Ovary (tissue), 9 donors: ENCODE measurements around the gene STOML1. TPM values are rescaled to one million over a fixed set of nuclear protein-coding genes. Genes with fewer than 3 reads are reported as not detected.
A peak's percentile ranks its signal among the peaks of the same experiment; 100 is the strongest.

Experiments
- DNase-seq, 5 donors: peaks; one replicate each; pipeline ENCODE4 v3.0.0-alpha.2; 2019 to 2020
- H3K27ac ChIP-seq, 2 donors: fragments of 200-600 bp; one replicate each; pipeline versions ENCODE4 v1.5.1 to v1.8.0; 2019 to 2022
- H3K27me3 ChIP-seq: fragments of 200-600 bp; one replicate; pipeline ENCODE4 v1.8.0; 2022
- H3K36me3 ChIP-seq: fragments of 200-600 bp; sonication (generic); one replicate; pipeline ENCODE4 v1.5.1; 2019
- H3K4me1 ChIP-seq: one replicate; pipeline ENCODE4 v1.8.1; 2013; ENCODE audit warnings: mild to moderate bottlenecking, moderate library complexity; ENCODE audit not compliant: insufficient read depth
- H3K4me3 ChIP-seq: fragments of 200-600 bp; sonication (generic); one replicate; pipeline ENCODE4 v1.5.1; 2017
- H3K9me3 ChIP-seq, 2 donors: fragments of 200-600 bp in 1 of 2; sonication (generic) in 1 of 2; one replicate each; pipeline versions ENCODE4 v1.5.1 to v1.8.1; 2013 to 2019; ENCODE audit warnings: mild to moderate bottlenecking in 1 of 2, moderate library complexity in 1 of 2
- CTCF ChIP-seq, 3 donors: fragments of 450-650 bp in 2 of 3; fragments of 200-600 bp in 1 of 3; IDR thresholded peaks; one replicate each; pipeline versions ENCODE4 v1.5.1 to v1.8.0; 2016 to 2022; ENCODE audit warnings: antibody characterized with exemption in 3 of 3, mild to moderate bottlenecking in 1 of 3
- EP300 ChIP-seq: sonication (generic); formaldehyde crosslinking; IDR thresholded peaks from one replicate; pipeline ENCODE4 v1.6.1; 2017; ENCODE audit warnings: antibody characterized with exemption
- POLR2A ChIP-seq: fragments of 450-650 bp; IDR thresholded peaks from one replicate; pipeline ENCODE4 v1.6.1; 2017; ENCODE audit warnings: antibody characterized with exemption, mild to moderate bottlenecking, moderate library complexity
- WGBS, 3 donors: extraction: QIAGEN DNeasy Blood & Tissue Kit in 1 of 3; methylation state at CpG; one replicate each; pipeline versions ENCODE4 v1.1.5 to v1.1.7; 2013 to 2017; 5-methylcytosine and 5-hydroxymethylcytosine counted together
- intact Hi-C, 4 donors: fragments of 100-400 bp; cut with DNase I; formaldehyde crosslinking; loops; one replicate each; pipeline versions ENCODE4 v1.11.0 to v1.15.1; 2022 to 2023
- polyA plus RNA-seq, 2 donors: library from polyadenylated mRNA; stranded (reverse); fragments of 200-250 nt in 1 of 2; fragments of 350-450 nt in 1 of 2; fragmentation: Illumina TruSeq in 1 of 2; extraction: RNeasy Lipid Tissue Mini Kit (QIAGEN cat#74804) in 1 of 2; gene quantifications; one replicate each; pipeline ENCODE4 v1.2.3, GENCODE V29; 2013 to 2014
- total RNA-seq, 7 donors: library from RNA; depleted of rRNA in 2 of 7; stranded (reverse); fragments of >200 nt in 2 of 7; fragmentation: NEBNext Ultra II Directional in 3 of 7; extraction: Animal tissue kit (Norgen Biotek cat#: 25700) in 3 of 7; gene quantifications; one replicate each; pipeline versions ENCODE4 v1.1.0 to v1.2.4, GENCODE V29; 2016 to 2023
- donor health status: DM: no; HTN: no; CAD: no; lungs with moderate emphysema.
- donor health status: DM: no; HTN: no; CAD: no.
- donor health status: Bipolar disorder and iron deficiency.
- donor health status: DM: yes; HTN: yes; CAD: no.
- donor health status: DM: no; HTN: no; CAD: no.
- donor health status: DM: yes; HTN: yes; CAD: no.

STOML1 gene
- total and polyA plus RNA-seq, 9 donors: 2.1 to 22.9 (median 12.1) TPM

GRCh38 chr15:73985101-73985873 lies 6.8 kb downstream of the STOML1 start:
- WGBS, 3 donors: 72 to 76% (median 74%) methylated on average over 13 of the region's 13 CpGs
- TF ChIP-seq CTCF (IDR thresholded peaks at IDR 0.05): no peak
- TF ChIP-seq EP300: no peak
- no peak for TF ChIP-seq POLR2A
- no peaks in the 10 kb centered on the region for H3K9me3 ChIP-seq
- no peak overlapping the region for H3K27ac ChIP-seq
- peaks cover 11% of the 10 kb centered on the region for H3K4me1 ChIP-seq
- H3K4me3 ChIP-seq: no peak overlapping the region
- no peaks in the 10 kb centered on the region for H3K36me3 ChIP-seq
- no peaks in the 10 kb centered on the region for H3K27me3 ChIP-seq
- no peak for DNase-seq
- intact Hi-C loops: no loop called here

- intact Hi-C loops: no loop called here
- TF ChIP-seq EP300: no peak
- no peaks in the 10 kb centered on the region for H3K36me3 ChIP-seq
- no peak overlapping the region for H3K27ac ChIP-seq
- H3K9me3 ChIP-seq: no peaks in the 10 kb centered on the region
- WGBS, 3 donors: 75 to 83% (median 79%) methylated on average over 13 of the region's 13 CpGs
- no peak overlapping the region for H3K4me3 ChIP-seq
- no peaks in the 10 kb centered on the region for H3K27me3 ChIP-seq
- DNase-seq: peak in 1 of 5 donors; percentile 42
- H3K4me1 ChIP-seq: peaks cover 11% of the 10 kb centered on the region
Observed at GRCh38 chr15:73984208-73984979, 7.7 kb downstream of the STOML1 start.

- Histone ChIP-seq H3K4me1 (peaks cover 11% of the 10 kb centered on the region), H3K9me3 (no peaks in the 10 kb centered on the region), H3K27me3 (no peaks in the 10 kb centered on the region), H3K36me3 (no peaks in the 10 kb centered on the region), H3K4me3 (no peak overlapping the region), H3K27ac (peak overlapping the region in 1 of 2 donors; percentile 79)
- 90 to 98% (median 92%) methylated on average over 9 of the region's 9 CpGs for WGBS, 3 donors
- peak in 1 of 5 donors; percentile 47 for DNase-seq
- TF ChIP-seq CTCF (IDR thresholded peaks at IDR 0.05) (no peak), POLR2A (no peak), EP300 (no peak)
- intact Hi-C loops: no loop called here
Observed at GRCh38 chr15:73983773-73984172, 8.3 kb downstream of the STOML1 start.

GRCh38 chr15:73983211-73983727 lies 8.8 kb downstream of the STOML1 start:
- H3K9me3 ChIP-seq: no peaks in the 10 kb centered on the region
- 32 to 52% (median 50%) methylated on average over 9 to 10 of the region's 10 CpGs for WGBS, 3 donors
- H3K27ac ChIP-seq: peak overlapping the region; percentile 38 to 79
- H3K27me3 ChIP-seq: no peaks in the 10 kb centered on the region
- TF ChIP-seq EP300 (no peak), POLR2A (no peak), CTCF (IDR thresholded peaks at IDR 0.05) (no peak)
- H3K4me1 ChIP-seq: peaks cover 11% of the 10 kb centered on the region
- no peak overlapping the region for H3K4me3 ChIP-seq
- DNase-seq: peak in 4 of 5 donors; percentile 65 to 76 (median 70)
- H3K36me3 ChIP-seq: no peaks in the 10 kb centered on the region
- intact Hi-C loops: no loop called here
